Brain pericyte (primary cell): ENCODE measurements around the gene ITPK1.

Experiments used
- DNase-seq: peaks from one replicate; pipeline ENCODE4 v3.0.0-alpha.2; 2012; ENCODE audit warnings: low read depth, low spot score

ITPK1 gene

GRCh38 chr14:93105362-93105761, 10.4 kb downstream of the ITPK1 start:
- DNase-seq: no peak

- no peak for DNase-seq
Measured at GRCh38 chr14:93104961-93105360, 10.8 kb downstream of the ITPK1 start.

GRCh38 chr14:93103392-93104080, 12.2 kb downstream of the ITPK1 start:
- no peak for DNase-seq

GRCh38 chr14:93102141-93102540, 13.6 kb downstream of the ITPK1 start:
- no peak for DNase-seq

- no peak for DNase-seq
Measured at GRCh38 chr14:93101181-93101580, 14.5 kb downstream of the ITPK1 start.

- no peak for DNase-seq
Measured at GRCh38 chr14:93100570-93100969, 15.2 kb downstream of the ITPK1 start.

GRCh38 chr14:93100100-93100499, 15.6 kb downstream of the ITPK1 start:
- DNase-seq: no peak

- no peak for DNase-seq
Measured at GRCh38 chr14:93099643-93100042, 16.1 kb downstream of the ITPK1 start.

GRCh38 chr14:93099196-93099595, 16.5 kb downstream of the ITPK1 start:
- DNase-seq: no peak

- no peak for DNase-seq
Measured at GRCh38 chr14:93096691-93097322, 18.9 kb downstream of the ITPK1 start.

- no peak for DNase-seq
Measured at GRCh38 chr14:93095742-93096510, 19.8 kb downstream of the ITPK1 start.

- DNase-seq: no peak
Measured at GRCh38 chr14:93094121-93094918, 21.4 kb downstream of the ITPK1 start.

- no peak for DNase-seq
Measured at GRCh38 chr14:93092606-93093556, 22.8 kb downstream of the ITPK1 start.

- no peak for DNase-seq
Measured at GRCh38 chr14:93091666-93092065, 24.1 kb downstream of the ITPK1 start.

- no peak for DNase-seq
Measured at GRCh38 chr14:93090826-93091555, 24.7 kb downstream of the ITPK1 start.

GRCh38 chr14:93089521-93090269, 26.0 kb downstream of the ITPK1 start:
- DNase-seq: no peak

- DNase-seq: no peak
Measured at GRCh38 chr14:93086441-93087055, 29.2 kb downstream of the ITPK1 start.

GRCh38 chr14:93085911-93086310, 29.8 kb downstream of the ITPK1 start:
- DNase-seq: no peak
